ENCODE data around the gene TTC4.

The TTC4 gene

GRCh38 chr1:54784066-54784465, 68.4 kb downstream of the TTC4 start:
- no peak for DNase-seq (ENCODE audit: low spot score)

DNA sequence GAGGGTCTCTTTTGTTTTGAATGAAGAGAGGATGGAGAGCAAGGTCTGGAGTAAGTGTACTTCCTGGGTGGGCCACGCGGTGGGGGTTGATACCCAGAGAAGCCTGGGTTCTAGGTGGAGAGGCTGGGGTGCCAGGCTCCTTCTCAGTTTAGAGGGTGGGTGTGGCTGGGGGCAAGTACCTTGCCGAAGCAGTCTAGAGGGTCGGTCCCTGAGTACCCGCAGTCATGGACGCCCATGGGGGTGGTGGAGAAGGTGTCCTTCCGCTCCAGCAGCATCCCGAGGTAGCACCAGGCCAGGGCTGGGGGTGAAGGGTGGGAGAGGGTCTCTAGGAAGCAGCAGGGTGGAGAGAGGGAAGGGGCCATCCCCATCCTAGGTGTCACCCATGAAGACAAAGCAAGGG, 71.1 kb downstream of the TTC4 start:
- DNase-seq (ENCODE audit: low spot score) = no peak

DNA sequence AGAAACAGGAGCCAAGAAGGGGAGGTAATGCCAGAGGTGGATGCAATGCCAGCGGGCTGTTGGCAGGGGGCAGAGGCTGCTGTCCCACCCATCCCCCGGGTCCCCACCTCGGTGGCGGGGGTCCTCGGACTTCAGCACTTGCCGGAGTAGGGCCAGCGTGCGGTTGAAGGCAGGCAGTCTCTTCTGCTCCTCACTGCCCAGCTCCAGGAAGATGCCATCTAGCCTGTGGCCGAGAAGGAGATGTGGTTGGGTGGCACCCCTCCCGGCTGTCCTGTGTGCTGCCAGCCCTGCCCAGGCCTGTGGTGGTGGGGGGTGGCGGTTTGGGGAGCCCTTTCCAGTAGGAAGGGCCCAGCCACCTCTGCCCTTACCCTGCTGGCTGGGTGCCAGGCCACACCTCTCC, 71.9 kb downstream of the TTC4 start:
- no peak for DNase-seq (ENCODE audit: low spot score)

GRCh38 chr1:54788459-54788858, 72.8 kb downstream of the TTC4 start:
- no peak for DNase-seq (ENCODE audit: low spot score)

DNA sequence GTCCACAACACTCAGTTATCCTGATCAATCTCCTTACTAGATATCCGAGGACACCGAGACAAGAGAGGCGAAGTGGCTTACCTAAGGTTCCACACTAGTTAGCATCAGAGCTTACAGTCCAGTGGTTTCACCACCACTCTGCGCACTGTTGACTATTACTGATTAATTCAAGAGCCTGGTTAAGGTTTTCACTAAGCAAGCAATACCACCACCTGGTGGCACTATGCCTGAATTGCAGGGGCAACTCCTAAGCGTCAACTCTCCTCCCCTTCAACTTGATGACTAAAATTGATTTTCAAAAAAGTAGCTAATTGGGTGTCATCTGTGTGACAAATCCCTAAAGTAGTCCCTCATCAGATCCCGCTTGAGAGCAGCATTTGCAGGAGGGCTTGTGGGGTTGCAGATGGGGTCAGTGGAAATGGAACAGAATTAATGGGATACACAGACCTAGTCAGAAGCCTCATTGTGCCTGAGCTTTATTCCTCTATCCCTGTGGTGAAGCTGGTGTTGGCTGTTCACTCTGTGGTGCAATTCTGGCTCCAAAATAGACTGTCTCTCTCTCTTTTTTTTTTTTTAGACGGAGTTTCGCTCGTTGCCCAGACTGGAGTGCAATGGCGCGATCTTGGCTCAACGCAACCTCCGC, 76.3 kb downstream of the TTC4 start:
- peak; percentile 71 for DNase-seq (ENCODE audit: low spot score)
